GM12873 (cell line): ENCODE results near the gene SVOPL.

Source experiments
- CTCF ChIP-seq: IDR thresholded peaks from 2 replicates; pipeline ENCODE4 v1.5.1; 2012; ENCODE audit warnings: low read depth, mild to moderate bottlenecking, moderate library complexity, low read length, control low read depth; ENCODE audit not compliant: insufficient read depth; ENCODE audit errors: missing control alignments

SVOPL gene

GRCh38 chr7:138679793-138680192, 21.4 kb downstream of the SVOPL start:
- no peak for TF ChIP-seq CTCF

GRCh38 chr7:138670594-138670993, 30.6 kb downstream of the SVOPL start:
- no peak for TF ChIP-seq CTCF

GRCh38 chr7:138669364-138669763, 31.8 kb downstream of the SVOPL start:
- no peak for TF ChIP-seq CTCF

- TF ChIP-seq CTCF, result no peak
Measured at GRCh38 chr7:138668946-138669345, 32.2 kb downstream of the SVOPL start.

- no peak for TF ChIP-seq CTCF
Measured at GRCh38 chr7:138668229-138668596, 32.9 kb downstream of the SVOPL start.

GRCh38 chr7:138667535-138668228, 33.5 kb downstream of the SVOPL start:
- no peak for TF ChIP-seq CTCF

GRCh38 chr7:138666385-138666784, 34.8 kb downstream of the SVOPL start:
- TF ChIP-seq CTCF, result no peak
